A549 (cell line): ENCODE results near the gene PEDS1. TPM values are rescaled to one million over a fixed set of nuclear protein-coding genes. Genes with fewer than 3 reads are reported as not detected.
A peak's percentile ranks its signal among the peaks of the same experiment; 100 is the strongest.

Experiments used
- ATAC-seq, 2 experiments: fragments of 200-7000 bp in 1 of 2; fragments of >200 bp in 1 of 2; cut with Nextera tagmentation in 1 of 2; cut with Tn5 transposase in 1 of 2; 3 replicates each; pipeline versions ENCODE4 v1.8.0 to v1.9.1; 2018 to 2020; ENCODE audit warnings: mild to moderate bottlenecking in 1 of 2, moderate library complexity in 1 of 2
- CTCF ChIA-PET: fragments of 300-600 bp; sonication (Branson Sonifier 250); formaldehyde crosslinking; extraction: SDS; loops from one replicate; lab custom pipeline; 2021; ENCODE audit warnings: antibody characterized with exemption, inconsistent platforms; lab: Yijun Ruan, JAX
- POLR2A ChIA-PET: fragments of 350-600 bp; formaldehyde crosslinking; extraction: SDS; loops from one replicate; lab custom pipeline; 2021; ENCODE audit warnings: antibody characterized with exemption, inconsistent platforms; lab: Yijun Ruan, JAX
- DNase-seq, 2 experiments: peaks; one replicate each; pipeline versions ENCODE4 v3.0.0 to v3.0.0-alpha.2; 2011 to 2016; ENCODE audit warnings: low read depth in 1 of 2, low spot score in 1 of 2
- FAIRE-seq: peaks from 2 replicates; lab custom pipeline; 2011; peaks lifted over from hg19 to GRCh38; lab: Jason Lieb, UNC
- H3K27ac ChIP-seq, 2 experiments: fragments of >200 bp; sonication (Bioruptor Twin); formaldehyde crosslinking; 3 replicates each; pipeline ENCODE4 v1.5.1; 2016 to 2017
- H3K4me1 ChIP-seq: fragments of >200 bp; sonication (Bioruptor Twin); formaldehyde crosslinking; 3 replicates; pipeline ENCODE4 v1.6.1; 2016
- H3K4me2 ChIP-seq: fragments of >200 bp; sonication (Bioruptor Twin); formaldehyde crosslinking; 3 replicates; pipeline ENCODE4 v1.6.1; 2016
- H3K4me3 ChIP-seq: fragments of >200 bp; sonication (Bioruptor Twin); formaldehyde crosslinking; 3 replicates; pipeline ENCODE4 v1.5.1; 2016
- H3K9me3 ChIP-seq: fragments of >200 bp; sonication (Bioruptor Twin); formaldehyde crosslinking; 3 replicates; pipeline ENCODE4 v1.6.1; 2016
- CBX2 ChIP-seq: fragments of 200-600 bp; sonication (generic); IDR thresholded peaks from 2 replicates; pipeline ENCODE4 v1.6.1; 2016; ENCODE audit warnings: low read depth, mild to moderate bottlenecking, borderline replicate concordance
- CTCF ChIP-seq: fragments of >200 bp; sonication (Bioruptor Twin); formaldehyde crosslinking; IDR thresholded peaks from 3 replicates; pipeline ENCODE4 v1.5.1; 2016
- E2F6 ChIP-seq: IDR thresholded peaks from 2 replicates; pipeline ENCODE4 v1.6.1; 2012; ENCODE audit warnings: low read depth, borderline replicate concordance
- EP300 ChIP-seq, 2 experiments: fragments of >200 bp; sonication (Bioruptor Twin); formaldehyde crosslinking; IDR thresholded peaks; 2 replicates in 1 of 2; 3 replicates in 1 of 2; pipeline ENCODE4 v1.6.1; 2016 to 2017
- FOSB ChIP-seq: fragments of 250-450 bp; sonication (Bioruptor Pico); IDR thresholded peaks from 2 replicates; pipeline ENCODE4 v1.5.0; 2020; ENCODE audit warnings: mild to moderate bottlenecking, moderate library complexity
- HOXB13 ChIP-seq: fragments of 250-450 bp; sonication (Bioruptor Pico); IDR thresholded peaks from 2 replicates; pipeline ENCODE4 v1.5.0; 2020; ENCODE audit warnings: low read depth, mild to moderate bottlenecking, moderate library complexity
- JUNB ChIP-seq: fragments of >200 bp; sonication (Bioruptor Twin); formaldehyde crosslinking; IDR thresholded peaks from 2 replicates; pipeline ENCODE4 v1.6.1; 2016
- MAFK ChIP-seq: fragments of 450-650 bp; IDR thresholded peaks from 2 replicates; pipeline ENCODE4 v1.6.1; 2014; ENCODE audit not compliant: partially characterized antibody
- MAZ ChIP-seq: fragments of 150-350 bp; IDR thresholded peaks from 2 replicates; pipeline ENCODE4 v1.6.1; 2014; ENCODE audit warnings: antibody characterized with exemption, low read depth, low read length, borderline replicate concordance
- MYC ChIP-seq: IDR thresholded peaks from 2 replicates; pipeline ENCODE4 v1.6.1; 2012; ENCODE audit warnings: mild to moderate bottlenecking, inconsistent platforms, low read length, improper control_type of control experiment, borderline replicate concordance
- NR3C1 ChIP-seq: fragments of >200 bp; sonication (Bioruptor Twin); formaldehyde crosslinking; IDR thresholded peaks from 3 replicates; pipeline ENCODE4 v1.6.1; 2017
- RAD21 ChIP-seq, 2 experiments: fragments of >200 bp in 1 of 2; sonication (Bioruptor Twin) in 1 of 2; formaldehyde crosslinking in 1 of 2; IDR thresholded peaks in 1 of 2; conservative IDR thresholded peaks in 1 of 2; 2 replicates in 1 of 2; 3 replicates in 1 of 2; pipeline ENCODE4 v1.6.1; 2012 to 2018; ENCODE audit warnings: inconsistent platforms in 1 of 2
- RARB ChIP-seq: fragments of 250-450 bp; sonication (Bioruptor Pico); IDR thresholded peaks from 2 replicates; pipeline ENCODE4 v1.8.0; 2021; ENCODE audit warnings: mild to moderate bottlenecking, moderate library complexity
- RCOR1 ChIP-seq: fragments of 150-350 bp; IDR thresholded peaks from 2 replicates; pipeline ENCODE4 v1.6.1; 2014; ENCODE audit warnings: antibody characterized with exemption, low read length, low read depth
- USF2 ChIP-seq: fragments of 450-650 bp; IDR thresholded peaks from 2 replicates; pipeline ENCODE4 v1.6.1; 2014; ENCODE audit warnings: antibody characterized with exemption
- ZC3H11A ChIP-seq: fragments of 450-650 bp; IDR thresholded peaks from 2 replicates; pipeline ENCODE4 v1.6.1; 2014; ENCODE audit warnings: antibody characterized with exemption, mild to moderate bottlenecking
- ZNF302 ChIP-seq: fragments of 250-450 bp; sonication (Bioruptor Pico); IDR thresholded peaks from 2 replicates; pipeline ENCODE4 v1.9.0; 2021; ENCODE audit warnings: inconsistent platforms, mild to moderate bottlenecking, moderate library complexity
- WGBS: methylation state at CpG from one replicate; pipeline ENCODE4 v1.1.6; 2017; ENCODE audit errors: missing lambda C conversion rate; 5-methylcytosine and 5-hydroxymethylcytosine counted together
- polyA plus RNA-seq, 4 experiments: library from polyadenylated mRNA; depleted of rRNA in 3 of 4; stranded (reverse); fragments of >200 nt; fragmentation: RNase III in 1 of 4; extraction: RNeasy Plus Mini Kit Qiagen cat#74134 plus additional on column Dnase treatment in 1 of 4; gene quantifications; 2 replicates in 3 of 4; 3 replicates in 1 of 4; pipeline ENCODE4 v1.2.3, GENCODE V29; 2011 to 2017
- TF ChIP-seq, protein P1 (sequence below): fragments of 150-350 bp; IDR thresholded peaks from 2 replicates; pipeline ENCODE4 v1.6.1; 2014; ENCODE audit warnings: low read depth, mild to moderate bottlenecking, low read length
- TF ChIP-seq, protein P2 (sequence below): IDR thresholded peaks from 2 replicates; pipeline ENCODE4 v1.6.1; 2012

The PEDS1 gene
- polyA plus RNA-seq, 2 of the 4 experiments (the other 2 are of a cell fraction): 24.5 to 25.8 TPM

GRCh38 chr20:50149481-50150254 is 3.9 kb downstream of the PEDS1 start:
- H3K4me1 ChIP-seq: peaks cover 66% of the 10 kb centered on the region
- TF ChIP-seq HOXB13 (CRISPR knock-in tag) (no peak), E2F6 (no peak), USF2 (no peak), EP300 (IDR thresholded peaks at IDR 0.05) (no peak), ZNF302 (no peak), MAFK (no peak), MAZ (no peak), ZC3H11A (no peak), RCOR1 (no peak)
- H3K27ac ChIP-seq: peak overlapping the region in 1 of 2 experiments; percentile 95; a peak in 3 of 6 replicates
- WGBS: 86% methylated on average over 16 of the region's 16 CpGs
- no peak for ATAC-seq
- CTCF ChIA-PET: interaction anchor here (0.5 to 9.3 kb wide), 10 partner anchors 9 to 608 kb away, joined by 3 to 161 read pairs (median 4); no protein-coding TSS in a partner anchor
- no peak for FAIRE-seq
- H3K4me3 ChIP-seq: no peak overlapping the region
- POLR2A ChIA-PET: no interaction called here
- no peak for DNase-seq
- no peaks in the 10 kb centered on the region for H3K9me3 ChIP-seq
- peak overlapping the region; percentile 99; the same call in 2 of the 3 replicates for H3K4me2 ChIP-seq

DNA sequence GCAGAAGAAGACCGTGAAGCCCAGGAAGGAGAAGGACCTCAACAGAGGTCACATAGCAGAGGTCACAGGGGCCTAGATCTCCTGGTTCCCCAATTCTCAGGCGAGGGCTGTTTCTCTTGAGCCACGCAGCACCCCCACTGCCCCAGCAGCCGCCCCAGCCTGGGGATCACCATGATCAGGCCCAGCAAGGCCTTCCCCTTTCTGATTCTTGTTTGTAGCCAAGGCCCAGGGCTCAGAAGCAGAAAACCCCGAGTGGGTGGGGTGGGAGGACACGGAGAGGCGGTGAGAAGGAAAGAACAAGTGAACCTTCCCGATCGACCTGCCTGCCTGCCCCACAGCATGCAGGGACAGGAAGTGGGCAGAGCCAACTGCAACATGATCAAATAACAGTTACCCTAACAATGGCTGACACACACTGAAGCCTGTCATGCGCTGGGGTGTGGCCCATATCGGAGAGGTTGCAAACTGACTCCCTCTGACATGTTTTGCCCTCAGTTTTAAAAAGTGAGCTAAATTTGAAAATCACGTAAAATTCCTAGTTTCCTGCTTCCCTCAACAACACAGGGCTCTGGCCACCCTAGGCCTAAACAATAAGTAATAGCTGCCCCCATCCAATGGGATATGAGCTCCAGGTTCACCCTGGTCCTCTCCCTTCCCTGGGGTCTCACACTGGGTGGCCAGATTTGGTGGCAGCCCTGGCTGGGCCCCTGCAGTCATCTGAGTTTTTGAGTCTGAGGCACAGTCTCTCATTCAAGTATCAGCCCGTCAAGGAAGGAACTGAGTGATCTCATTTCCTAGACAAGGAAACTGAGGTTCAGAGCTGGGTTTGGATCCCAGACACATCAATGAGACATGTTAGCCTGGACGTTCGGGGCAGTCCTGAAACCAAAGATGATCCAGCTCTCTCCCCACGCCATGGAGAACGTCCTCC is 6.5 kb downstream of the PEDS1 start:
- FAIRE-seq (no peak), ATAC-seq (no peak), DNase-seq (no peak)
- ChIA-PET CTCF (interaction anchor here (1.0 to 9.3 kb wide), 7 partner anchors 9 to 75 kb away, joined by 3 to 161 read pairs (median 5); no protein-coding TSS in a partner anchor), POLR2A (interaction anchor here (0.8 kb wide), 1 partner anchor 25 kb away, joined by 3 read pairs; no protein-coding TSS in a partner anchor)
- peaks cover 79% of the 10 kb centered on the region for H3K4me1 ChIP-seq
- no peak overlapping the region for H3K4me3 ChIP-seq
- peak overlapping the region in 1 of 2 experiments; percentile 95; a peak in 4 of 6 replicates for H3K27ac ChIP-seq
- H3K4me2 ChIP-seq: no peak overlapping the region
- 82% methylated on average over 17 of the region's 17 CpGs for WGBS
- H3K9me3 ChIP-seq: no peaks in the 10 kb centered on the region
- TF ChIP-seq MYC: no peak
- no peak for TF ChIP-seq CTCF
- TF ChIP-seq RAD21 (conservative IDR thresholded peaks at IDR 0.05 in 1 of 2, IDR thresholded peaks at IDR 0.05 in 1 of 2): no peak
- TF ChIP-seq, protein P1, sequence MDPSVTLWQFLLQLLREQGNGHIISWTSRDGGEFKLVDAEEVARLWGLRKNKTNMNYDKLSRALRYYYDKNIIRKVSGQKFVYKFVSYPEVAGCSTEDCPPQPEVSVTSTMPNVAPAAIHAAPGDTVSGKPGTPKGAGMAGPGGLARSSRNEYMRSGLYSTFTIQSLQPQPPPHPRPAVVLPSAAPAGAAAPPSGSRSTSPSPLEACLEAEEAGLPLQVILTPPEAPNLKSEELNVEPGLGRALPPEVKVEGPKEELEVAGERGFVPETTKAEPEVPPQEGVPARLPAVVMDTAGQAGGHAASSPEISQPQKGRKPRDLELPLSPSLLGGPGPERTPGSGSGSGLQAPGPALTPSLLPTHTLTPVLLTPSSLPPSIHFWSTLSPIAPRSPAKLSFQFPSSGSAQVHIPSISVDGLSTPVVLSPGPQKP: no peak
- TF ChIP-seq JUNB: no peak
- TF ChIP-seq FOSB: no peak
- no peak for TF ChIP-seq CBX2
- TF ChIP-seq RCOR1: no peak
- TF ChIP-seq, protein P2, sequence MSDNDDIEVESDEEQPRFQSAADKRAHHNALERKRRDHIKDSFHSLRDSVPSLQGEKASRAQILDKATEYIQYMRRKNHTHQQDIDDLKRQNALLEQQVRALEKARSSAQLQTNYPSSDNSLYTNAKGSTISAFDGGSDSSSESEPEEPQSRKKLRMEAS: no peak
- no peak for TF ChIP-seq RARB (CRISPR knock-in tag)
- TF ChIP-seq NR3C1: no peak
